ENCODE measurements around the gene MTERF4.

MTERF4 gene

GRCh38 chr2:241088791-241089732, 13.0 kb downstream of the MTERF4 start:
- no peak overlapping the region for H3K4me3 ChIP-seq (replicated peaks; ENCODE audit: low read depth, low read length)
- no peak for DNase-seq (ENCODE audit: extremely low read depth, low read depth)
- TF ChIP-seq CTCF (IDR thresholded peaks at IDR 0.05; ENCODE audit: low read depth, low read length, missing control alignments): no peak

- DNase-seq (ENCODE audit: extremely low read depth, low read depth): no peak
- TF ChIP-seq CTCF (IDR thresholded peaks at IDR 0.05; ENCODE audit: low read depth, low read length, missing control alignments): no peak
- no peak overlapping the region for H3K4me3 ChIP-seq (replicated peaks; ENCODE audit: low read depth, low read length)
Measured at GRCh38 chr2:241088376-241088775, 13.7 kb downstream of the MTERF4 start.

GRCh38 chr2:241087420-241088268, 14.4 kb downstream of the MTERF4 start:
- TF ChIP-seq CTCF (IDR thresholded peaks at IDR 0.05; ENCODE audit: low read depth, low read length, missing control alignments): no peak
- DNase-seq (ENCODE audit: extremely low read depth, low read depth): no peak
- H3K4me3 ChIP-seq (replicated peaks; ENCODE audit: low read depth, low read length): no peak overlapping the region

GRCh38 chr2:241084856-241085444, 17.1 kb downstream of the MTERF4 start:
- no peak for TF ChIP-seq CTCF (IDR thresholded peaks at IDR 0.05; ENCODE audit: low read depth, low read length, missing control alignments)
- no peak for DNase-seq (ENCODE audit: extremely low read depth, low read depth)
- no peak overlapping the region for H3K4me3 ChIP-seq (replicated peaks; ENCODE audit: low read depth, low read length)

GRCh38 chr2:241083091-241083415, 19.0 kb downstream of the MTERF4 start:
- no peak overlapping the region for H3K4me3 ChIP-seq (replicated peaks; ENCODE audit: low read depth, low read length)
- TF ChIP-seq CTCF (IDR thresholded peaks at IDR 0.05; ENCODE audit: low read depth, low read length, missing control alignments): no peak
- no peak for DNase-seq (ENCODE audit: extremely low read depth, low read depth)

GRCh38 chr2:241082341-241083090, 19.6 kb downstream of the MTERF4 start:
- TF ChIP-seq CTCF (IDR thresholded peaks at IDR 0.05; ENCODE audit: low read depth, low read length, missing control alignments): no peak
- DNase-seq (ENCODE audit: extremely low read depth, low read depth): no peak

More at GRCh38 chr2:241082341-241083090, 19.6 kb downstream of the MTERF4 start:
- H3K4me3 ChIP-seq (replicated peaks; ENCODE audit: low read depth, low read length): no peak overlapping the region
